Measurements from ENCODE around the gene PLA2R1. TPM values are rescaled to one million over a fixed set of nuclear protein-coding genes. Genes with fewer than 3 reads are reported as not detected.
A peak's percentile ranks its signal among the peaks of the same experiment; 100 is the strongest.

PLA2R1 gene
- total RNA-seq, 4 donors from 2014 or later, result 1.4 to 18.2 (median 14.6) TPM

DNA sequence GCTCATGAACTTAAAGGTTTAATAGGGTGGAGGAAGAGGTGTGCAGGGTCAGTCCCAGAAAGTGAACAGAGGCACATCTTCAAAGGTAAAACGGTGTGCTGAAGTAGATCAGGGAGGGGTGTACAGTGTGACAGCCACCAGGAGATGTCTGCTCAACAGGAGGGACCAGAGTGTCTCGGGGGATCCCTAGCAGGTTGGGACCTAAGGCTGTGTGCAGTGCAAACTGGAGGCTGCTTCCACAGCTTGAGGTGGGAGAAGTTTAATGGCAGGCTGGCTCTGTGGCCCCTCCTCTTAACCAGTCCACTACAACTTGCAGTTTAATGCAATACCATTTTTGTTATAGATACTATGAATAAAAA is 33.2 kb downstream of the PLA2R1 start:
- Histone ChIP-seq H3K4me3 (no peak overlapping the region), H3K36me3 (no peaks in the 10 kb centered on the region), H3K4me1 (no peaks in the 10 kb centered on the region), H3K27ac (no peak overlapping the region), H3K9me3 (no peaks in the 10 kb centered on the region), H3K27me3 (no peaks in the 10 kb centered on the region)
- 89 to 100% methylated on average over 1 to 2 of the region's 2 CpGs for WGBS, 2 donors (ENCODE audit: low coverage in 1 of 2)
- TF ChIP-seq POLR2A (IDR thresholded peaks at IDR 0.05), result no peak
- TF ChIP-seq, protein P1, sequence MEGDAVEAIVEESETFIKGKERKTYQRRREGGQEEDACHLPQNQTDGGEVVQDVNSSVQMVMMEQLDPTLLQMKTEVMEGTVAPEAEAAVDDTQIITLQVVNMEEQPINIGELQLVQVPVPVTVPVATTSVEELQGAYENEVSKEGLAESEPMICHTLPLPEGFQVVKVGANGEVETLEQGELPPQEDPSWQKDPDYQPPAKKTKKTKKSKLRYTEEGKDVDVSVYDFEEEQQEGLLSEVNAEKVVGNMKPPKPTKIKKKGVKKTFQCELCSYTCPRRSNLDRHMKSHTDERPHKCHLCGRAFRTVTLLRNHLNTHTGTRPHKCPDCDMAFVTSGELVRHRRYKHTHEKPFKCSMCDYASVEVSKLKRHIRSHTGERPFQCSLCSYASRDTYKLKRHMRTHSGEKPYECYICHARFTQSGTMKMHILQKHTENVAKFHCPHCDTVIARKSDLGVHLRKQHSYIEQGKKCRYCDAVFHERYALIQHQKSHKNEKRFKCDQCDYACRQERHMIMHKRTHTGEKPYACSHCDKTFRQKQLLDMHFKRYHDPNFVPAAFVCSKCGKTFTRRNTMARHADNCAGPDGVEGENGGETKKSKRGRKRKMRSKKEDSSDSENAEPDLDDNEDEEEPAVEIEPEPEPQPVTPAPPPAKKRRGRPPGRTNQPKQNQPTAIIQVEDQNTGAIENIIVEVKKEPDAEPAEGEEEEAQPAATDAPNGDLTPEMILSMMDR (IDR thresholded peaks at IDR 0.05), result no peak
- no peak for TF ChIP-seq POLR2AphosphoS5 (IDR thresholded peaks at IDR 0.05)
- no peak for TF ChIP-seq EP300 (IDR thresholded peaks at IDR 0.05; ENCODE audit: low read depth)
- DNase-seq, result no peak
- intact Hi-C loops (cut with DNase I; ENCODE audit: low total_unique reads) (no loop called here), in situ Hi-C loops (cut with MboI; ENCODE audit: low pct_ligation_motif_present in 1 of 4, low pct_unique_long_range_greater_than_20kb in 1 of 4, low sequenced_read_pairs in 3 of 4) (no loop called here)

DNA sequence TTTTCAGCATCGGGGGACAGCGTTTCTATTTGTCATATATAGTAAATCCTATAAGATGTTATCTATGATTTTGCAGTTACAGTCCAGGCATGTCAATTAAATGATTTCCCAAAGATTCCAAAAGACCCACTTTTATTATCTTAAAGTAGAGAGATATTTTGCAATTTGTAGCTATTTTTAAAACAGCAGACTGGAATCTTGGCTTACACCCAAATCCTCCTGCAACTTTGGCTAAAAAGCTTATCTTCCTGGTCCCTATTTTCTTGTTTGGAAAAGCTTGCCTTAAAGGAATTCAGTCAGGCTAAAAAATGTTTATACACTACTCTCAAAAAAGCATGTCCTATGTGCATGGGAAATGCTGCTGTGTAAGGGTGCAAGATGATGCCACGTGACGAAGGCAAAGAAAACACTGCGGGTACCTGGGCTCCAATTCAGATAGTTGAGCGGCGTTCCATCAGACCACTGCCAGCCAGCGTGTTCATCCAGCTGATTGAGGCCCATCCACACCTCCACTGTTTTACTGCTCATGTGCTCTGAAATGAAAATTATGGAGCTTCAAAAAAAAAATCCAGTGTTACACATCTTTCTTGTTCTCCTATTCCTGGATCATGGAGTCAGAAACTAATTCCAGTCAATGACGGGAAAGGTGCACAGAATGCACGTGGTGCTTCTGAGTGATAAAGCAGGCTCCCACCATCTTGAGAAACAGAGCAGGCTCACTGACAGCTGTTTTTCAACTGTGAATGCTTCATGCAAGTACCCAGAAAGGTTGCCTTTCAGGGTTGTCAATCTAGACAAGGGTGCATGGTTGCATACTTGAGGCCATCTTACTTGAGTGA is 33.8 kb downstream of the PLA2R1 start:
- WGBS, 2 donors (ENCODE audit: low coverage in 1 of 2), result 77 to 86% methylated on average over 7 to 10 of the region's 10 CpGs
- no peak for DNase-seq
- in situ Hi-C loops (cut with MboI; ENCODE audit: low pct_ligation_motif_present in 1 of 4, low pct_unique_long_range_greater_than_20kb in 1 of 4, low sequenced_read_pairs in 3 of 4), result no loop called here

DNA sequence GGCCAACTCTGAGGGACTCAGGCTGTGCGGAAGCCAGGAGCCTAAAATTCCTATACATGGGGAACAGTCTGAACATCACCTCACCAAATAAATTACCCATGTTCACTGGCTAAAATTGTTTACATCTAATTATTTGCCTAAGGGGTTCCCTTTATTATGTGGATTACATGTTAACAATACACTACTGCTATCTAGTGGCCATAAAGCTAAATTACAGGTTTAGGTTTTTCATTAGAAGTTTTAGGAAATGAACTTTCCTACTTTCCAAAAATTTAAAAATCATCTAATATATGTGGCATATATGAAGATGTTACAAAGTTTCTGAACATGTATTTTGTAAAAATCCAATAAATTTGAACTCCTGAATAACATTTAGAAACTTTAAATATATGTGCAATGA is 40.3 kb downstream of the PLA2R1 start:
- TF ChIP-seq POLR2AphosphoS5 (IDR thresholded peaks at IDR 0.05) (no peak), EP300 (IDR thresholded peaks at IDR 0.05; ENCODE audit: low read depth) (no peak), POLR2A (IDR thresholded peaks at IDR 0.05) (no peak)
- TF ChIP-seq, protein P1 (IDR thresholded peaks at IDR 0.05), result peak in 2 of 5 experiments; percentile 9 to 21
- no peak for DNase-seq
- H3K27me3 ChIP-seq, result no peaks in the 10 kb centered on the region
- H3K9me3 ChIP-seq, result peaks cover 0 to 12% of the 10 kb centered on the region in 2 donors
- 100% methylated on average over 1 of the region's 1 CpG for WGBS, 2 donors (ENCODE audit: low coverage in 1 of 2)
- no peak overlapping the region for H3K27ac ChIP-seq
- peaks cover 0 to 4% (median 0%) of the 10 kb centered on the region in 4 donors for H3K4me1 ChIP-seq
- intact Hi-C loops (cut with DNase I; ENCODE audit: low total_unique reads) (no loop called here), in situ Hi-C loops (cut with MboI; ENCODE audit: low pct_ligation_motif_present in 1 of 4, low pct_unique_long_range_greater_than_20kb in 1 of 4, low sequenced_read_pairs in 3 of 4) (no loop called here)
- no peak overlapping the region for H3K4me3 ChIP-seq
- peaks cover 0 to 16% (median 5%) of the 10 kb centered on the region in 4 donors for H3K36me3 ChIP-seq

More for the DNA sequence above, 33.8 kb downstream of the PLA2R1 start:
- no peaks in the 10 kb centered on the region for H3K9me3 ChIP-seq
- TF ChIP-seq POLR2A (IDR thresholded peaks at IDR 0.05) (no peak), POLR2AphosphoS5 (IDR thresholded peaks at IDR 0.05) (no peak), EP300 (IDR thresholded peaks at IDR 0.05; ENCODE audit: low read depth) (no peak)
- TF ChIP-seq, protein P1 (IDR thresholded peaks at IDR 0.05), result no peak
- H3K27ac ChIP-seq, result no peak overlapping the region
- no peaks in the 10 kb centered on the region for H3K4me1 ChIP-seq
- no peak overlapping the region for H3K4me3 ChIP-seq
- intact Hi-C loops (cut with DNase I; ENCODE audit: low total_unique reads), result no loop called here
- H3K27me3 ChIP-seq, result no peaks in the 10 kb centered on the region
- no peaks in the 10 kb centered on the region for H3K36me3 ChIP-seq

DNA sequence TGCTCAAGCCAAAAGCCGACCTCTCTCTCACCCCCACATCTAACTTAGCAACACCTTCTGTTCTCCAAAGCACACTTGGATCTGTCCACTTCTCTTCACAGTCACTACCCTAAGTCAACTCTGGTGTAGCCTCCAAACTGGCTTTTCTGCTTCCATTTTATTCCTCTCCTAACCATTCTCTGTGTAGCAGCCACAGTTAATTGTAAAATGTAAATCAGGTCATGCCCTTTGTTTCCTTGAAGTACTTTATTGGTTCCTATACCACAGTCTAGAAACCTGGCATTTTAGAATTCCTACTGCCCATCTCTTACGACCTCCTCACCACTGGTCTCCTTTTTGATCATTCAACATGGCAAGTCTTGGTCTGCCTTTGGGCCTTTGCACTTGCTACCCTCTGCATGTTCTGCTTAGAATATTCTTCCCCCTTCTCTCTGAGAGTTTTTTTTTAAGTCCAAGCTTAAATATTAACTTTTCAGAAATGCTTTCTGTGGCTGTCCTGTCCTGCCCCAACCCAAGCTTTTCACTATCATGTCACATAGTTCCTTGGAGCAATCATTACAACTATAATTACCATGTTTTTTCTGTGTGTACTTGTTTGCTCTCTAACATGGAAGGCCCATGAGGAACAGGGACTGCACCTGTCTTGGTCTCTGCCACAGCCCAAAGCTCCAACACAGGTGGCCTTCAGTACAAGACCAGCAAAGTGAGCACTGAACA is 42.9 kb downstream of the PLA2R1 start:
- H3K4me1 ChIP-seq, result peaks cover 0 to 4% (median 0%) of the 10 kb centered on the region in 4 donors
- WGBS, 2 donors (ENCODE audit: low coverage in 1 of 2), result 78 to 90% methylated on average over 2 of the region's 2 CpGs
- H3K36me3 ChIP-seq, result peaks cover 0 to 16% (median 5%) of the 10 kb centered on the region in 4 donors
- in situ Hi-C loops (cut with MboI; ENCODE audit: low pct_ligation_motif_present in 1 of 4, low pct_unique_long_range_greater_than_20kb in 1 of 4, low sequenced_read_pairs in 3 of 4), result no loop called here
- H3K9me3 ChIP-seq, result peaks cover 0 to 12% of the 10 kb centered on the region in 2 donors
- no peak for DNase-seq
- H3K27ac ChIP-seq, result no peak overlapping the region
- H3K4me3 ChIP-seq, result no peak overlapping the region
- no peaks in the 10 kb centered on the region for H3K27me3 ChIP-seq
- intact Hi-C loops (cut with DNase I; ENCODE audit: low total_unique reads), result no loop called here
- TF ChIP-seq EP300 (IDR thresholded peaks at IDR 0.05; ENCODE audit: low read depth), result no peak
- TF ChIP-seq POLR2AphosphoS5 (IDR thresholded peaks at IDR 0.05), result no peak
- no peak for TF ChIP-seq POLR2A (IDR thresholded peaks at IDR 0.05)
- TF ChIP-seq, protein P1 (IDR thresholded peaks at IDR 0.05), result no peak

All from transverse colon (tissue), 4 donors.